Natural killer cell (primary cell): ENCODE data around the gene ADAMTS17. TPM values are rescaled to one million over a fixed set of nuclear protein-coding genes. Genes with fewer than 3 reads are reported as not detected.
"Not testable (repeated sequence)": the region's sequence is repeated elsewhere in the genome, so short reads cannot be mapped to it uniquely, and the experiment has no call there.

Source experiments
- ATAC-seq, 3 donors: fragments of 150-1000 bp in 2 of 3; fragments of 200-7000 bp in 1 of 3; cut with Tn5 transposase; 1 replicate in 1 of 3; 2 replicates in 2 of 3; pipeline ENCODE4 v1.10.0; 2021; ENCODE audit warnings: mild to moderate bottlenecking in 2 of 3, moderate library complexity in 2 of 3
- DNase-seq, 2 donors: peaks; one replicate each; pipeline versions ENCODE4 v3.0.0 to v3.0.0-alpha.2; 2013 to 2021; ENCODE audit warnings: mixed read lengths in 1 of 2
- H3K27ac ChIP-seq: one replicate; pipeline ENCODE4 v1.5.1; 2013; ENCODE audit warnings: mild to moderate bottlenecking, low read length
- H3K27me3 ChIP-seq: one replicate; pipeline ENCODE4 v1.6.1; 2013; ENCODE audit warnings: low read length; ENCODE audit not compliant: control insufficient read depth, insufficient read depth
- H3K36me3 ChIP-seq: one replicate; pipeline ENCODE4 v1.6.1; 2013; ENCODE audit warnings: low read length; ENCODE audit not compliant: control insufficient read depth, insufficient read depth
- H3K4me1 ChIP-seq: one replicate; pipeline ENCODE4 v1.6.1; 2013; ENCODE audit warnings: low read length; ENCODE audit not compliant: control insufficient read depth, insufficient read depth
- H3K4me3 ChIP-seq: one replicate; pipeline ENCODE4 v1.5.1; 2013; ENCODE audit warnings: low read length
- H3K9me3 ChIP-seq: one replicate; pipeline ENCODE4 v1.6.1; 2013; ENCODE audit warnings: low read length; ENCODE audit not compliant: control insufficient read depth, insufficient read depth
- H3K27ac Mint-ChIP-seq, 2 donors: one replicate each; pipeline ENCODE4 v1.8.0; 2022; ENCODE audit warnings: mild to moderate bottlenecking in 2 of 2, mixed read lengths in 2 of 2, moderate library complexity in 1 of 2
- H3K27me3 Mint-ChIP-seq, 2 donors: one replicate each; pipeline ENCODE4 v1.8.0; 2022; ENCODE audit warnings: low read depth in 2 of 2, mixed read lengths in 2 of 2
- H3K36me3 Mint-ChIP-seq: one replicate; pipeline ENCODE4 v1.8.0; 2022; ENCODE audit warnings: mixed read lengths
- H3K4me1 Mint-ChIP-seq, 2 donors: one replicate each; pipeline ENCODE4 v1.8.0; 2022; ENCODE audit warnings: mixed read lengths in 2 of 2
- H3K4me3 Mint-ChIP-seq: one replicate; pipeline ENCODE4 v1.8.0; 2022; ENCODE audit warnings: mild to moderate bottlenecking, moderate library complexity, mixed read lengths
- H3K9me3 Mint-ChIP-seq, 2 donors: one replicate each; pipeline ENCODE4 v1.8.0; 2022; ENCODE audit warnings: mixed read lengths in 2 of 2
- WGBS: methylation state at CpG from one replicate; pipeline ENCODE4 v1.1.7; 2013; ENCODE audit warnings: missing lambda C conversion rate; ENCODE audit not compliant: insufficient coverage; 5-methylcytosine and 5-hydroxymethylcytosine counted together
- intact Hi-C: fragments of 100-400 bp; cut with micrococcal nuclease; formaldehyde crosslinking; loops from one replicate; pipeline ENCODE4 v1.14.2; 2022
- total RNA-seq, 4 donors: library from RNA; stranded (reverse); fragments of 120-200 nt in 1 of 4; gene quantifications; one replicate each; pipeline versions ENCODE4 v1.2.3 to v1.2.4, GENCODE V29; 2013 to 2022
- TF ChIP-seq, protein P1 (sequence below): fragments of 200-600 bp; IDR thresholded peaks from one replicate; pipeline ENCODE4 v1.8.0; 2022; ENCODE audit warnings: antibody characterized with exemption

ADAMTS17 gene
- total RNA-seq, 3 donors from 2014 or later (not counting 1 experiment from before 2014, with no cell fraction given), result 4.8 to 9.5 (median 5.3) TPM

DNA sequence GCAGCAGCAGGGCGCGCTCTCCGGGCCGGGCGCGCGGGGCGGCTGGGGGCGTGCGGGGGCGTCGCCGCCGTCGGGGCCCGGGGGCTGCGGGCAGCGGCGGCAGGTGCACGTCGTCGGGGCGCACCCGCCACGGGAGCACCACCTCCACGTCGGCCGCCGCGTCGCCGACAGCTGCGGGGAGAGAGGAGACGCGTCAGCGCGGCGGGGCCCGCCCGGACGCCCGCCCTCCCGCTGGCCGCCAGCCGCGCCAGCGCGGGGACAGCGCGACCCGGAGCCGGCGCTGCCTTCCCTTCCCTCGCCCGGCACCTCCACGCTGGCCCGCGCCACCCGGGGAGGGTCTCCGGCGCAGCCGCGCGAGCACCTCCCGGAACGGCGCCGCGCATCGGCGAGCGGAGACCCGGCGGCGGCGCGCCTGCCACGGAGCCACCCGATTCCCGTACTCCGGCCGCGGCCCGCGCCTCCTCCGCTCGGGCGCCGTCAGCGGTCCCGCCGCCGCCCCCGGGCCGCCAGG is 481 bp downstream of the ADAMTS17 start:
- Mint-ChIP-seq H3K36me3 (no peaks in the 10 kb centered on the region), H3K9me3 (no peaks in the 10 kb centered on the region), H3K27ac (peak overlapping the region in 1 of 2 donors; percentile 58), H3K27me3 (peaks cover 23 to 35% of the 10 kb centered on the region in 2 donors), H3K4me1 (peaks cover 11 to 13% of the 10 kb centered on the region in 2 donors), H3K4me3 (no peak overlapping the region)
- intact Hi-C loops, result loop anchor here (5.0 kb wide), 1 partner anchor 139 kb away; no protein-coding TSS in a partner anchor
- peak overlapping the region; percentile 35 for H3K4me3 ChIP-seq
- H3K9me3 ChIP-seq, result no peaks in the 10 kb centered on the region
- no peak overlapping the region for H3K27ac ChIP-seq
- 2% methylated on average over 95 of the region's 95 CpGs for WGBS
- TF ChIP-seq, protein P1, sequence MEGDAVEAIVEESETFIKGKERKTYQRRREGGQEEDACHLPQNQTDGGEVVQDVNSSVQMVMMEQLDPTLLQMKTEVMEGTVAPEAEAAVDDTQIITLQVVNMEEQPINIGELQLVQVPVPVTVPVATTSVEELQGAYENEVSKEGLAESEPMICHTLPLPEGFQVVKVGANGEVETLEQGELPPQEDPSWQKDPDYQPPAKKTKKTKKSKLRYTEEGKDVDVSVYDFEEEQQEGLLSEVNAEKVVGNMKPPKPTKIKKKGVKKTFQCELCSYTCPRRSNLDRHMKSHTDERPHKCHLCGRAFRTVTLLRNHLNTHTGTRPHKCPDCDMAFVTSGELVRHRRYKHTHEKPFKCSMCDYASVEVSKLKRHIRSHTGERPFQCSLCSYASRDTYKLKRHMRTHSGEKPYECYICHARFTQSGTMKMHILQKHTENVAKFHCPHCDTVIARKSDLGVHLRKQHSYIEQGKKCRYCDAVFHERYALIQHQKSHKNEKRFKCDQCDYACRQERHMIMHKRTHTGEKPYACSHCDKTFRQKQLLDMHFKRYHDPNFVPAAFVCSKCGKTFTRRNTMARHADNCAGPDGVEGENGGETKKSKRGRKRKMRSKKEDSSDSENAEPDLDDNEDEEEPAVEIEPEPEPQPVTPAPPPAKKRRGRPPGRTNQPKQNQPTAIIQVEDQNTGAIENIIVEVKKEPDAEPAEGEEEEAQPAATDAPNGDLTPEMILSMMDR, result no peak
- DNase-seq (peak in 1 of 2 donors; percentile 63), ATAC-seq (peak; percentile 8 to 14 (median 9))
- peaks cover 21% of the 10 kb centered on the region for H3K4me1 ChIP-seq
- peaks cover 8% of the 10 kb centered on the region for H3K27me3 ChIP-seq
- no peaks in the 10 kb centered on the region for H3K36me3 ChIP-seq

- WGBS, result 12% methylated on average over 54 of the region's 56 CpGs
- peaks cover 11 to 13% of the 10 kb centered on the region in 2 donors for H3K4me1 Mint-ChIP-seq
- H3K36me3 Mint-ChIP-seq, result no peaks in the 10 kb centered on the region
- peaks cover 19 to 35% of the 10 kb centered on the region in 2 donors for H3K27me3 Mint-ChIP-seq
- no peak for ATAC-seq
- TF ChIP-seq, protein P1, result no peak
- Histone ChIP-seq H3K27me3 (peaks cover 8% of the 10 kb centered on the region), H3K36me3 (no peaks in the 10 kb centered on the region), H3K4me3 (no peak overlapping the region), H3K27ac (no peak overlapping the region), H3K4me1 (peaks cover 21% of the 10 kb centered on the region), H3K9me3 (no peaks in the 10 kb centered on the region)
- DNase-seq, result no peak
- intact Hi-C loops, result loop anchor here (5.0 kb wide), 1 partner anchor 138 kb away; no protein-coding TSS in a partner anchor
- no peaks in the 10 kb centered on the region for H3K9me3 Mint-ChIP-seq
- H3K4me3 Mint-ChIP-seq, result peak overlapping the region; percentile 67
- H3K27ac Mint-ChIP-seq, result no peak overlapping the region
These were observed 995 bp downstream of the ADAMTS17 start for GRCh38 chr15:100340721-100341238.

- TF ChIP-seq, protein P1, result no peak
- no peaks in the 10 kb centered on the region for H3K36me3 Mint-ChIP-seq
- DNase-seq (no peak), ATAC-seq (no peak)
- Histone ChIP-seq H3K27ac (no peak overlapping the region), H3K9me3 (no peaks in the 10 kb centered on the region), H3K4me1 (peaks cover 27% of the 10 kb centered on the region), H3K4me3 (no peak overlapping the region), H3K36me3 (no peaks in the 10 kb centered on the region), H3K27me3 (peaks cover 8% of the 10 kb centered on the region)
- H3K9me3 Mint-ChIP-seq, result no peaks in the 10 kb centered on the region
- no peak overlapping the region for H3K27ac Mint-ChIP-seq
- intact Hi-C loops, result loop anchor here (2.0 to 5.0 kb wide), 2 partner anchors 138 to 411 kb away; no protein-coding TSS in a partner anchor
- H3K4me1 Mint-ChIP-seq, result peaks cover 12 to 15% of the 10 kb centered on the region in 2 donors
- peaks cover 17 to 35% of the 10 kb centered on the region in 2 donors for H3K27me3 Mint-ChIP-seq
- peak overlapping the region; percentile 67 for H3K4me3 Mint-ChIP-seq
- WGBS, result 89% methylated on average over 12 of the region's 12 CpGs
These were observed 1.8 kb downstream of the ADAMTS17 start for GRCh38 chr15:100339999-100340398.

GRCh38 chr15:100339451-100339850 is 2.3 kb downstream of the ADAMTS17 start:
- not testable (repeated sequence) for H3K36me3 ChIP-seq, H3K27me3 ChIP-seq, ATAC-seq, H3K4me3 ChIP-seq, H3K27ac Mint-ChIP-seq, H3K27ac ChIP-seq, DNase-seq, H3K36me3 Mint-ChIP-seq, H3K9me3 Mint-ChIP-seq, H3K9me3 ChIP-seq
- Mint-ChIP-seq H3K27me3 (peaks cover 17 to 32% of the 10 kb centered on the region in 2 donors), H3K4me1 (peaks cover 18 to 21% of the 10 kb centered on the region in 2 donors), H3K4me3 (peak overlapping the region; percentile 75)
- intact Hi-C loops, result loop anchor here (2.0 kb wide), 1 partner anchor 411 kb away; no protein-coding TSS in a partner anchor
- WGBS, result 75% methylated on average over 6 of the region's 7 CpGs
- peaks cover 32% of the 10 kb centered on the region for H3K4me1 ChIP-seq
